HepG2 (cell line): ENCODE data around the gene ABTB2. TPM values are rescaled to one million over a fixed set of nuclear protein-coding genes. Genes with fewer than 3 reads are reported as not detected.

ENCODE experiments used
- ARNTL ChIP-seq: sonication (generic); formaldehyde crosslinking; IDR thresholded peaks from 2 replicates; pipeline ENCODE4 v1.4.0; 2020; ENCODE audit warnings: mild to moderate bottlenecking, missing genetic modification reagents
- CHD2 ChIP-seq: IDR thresholded peaks from 2 replicates; pipeline ENCODE4 v1.6.1; 2011; ENCODE audit warnings: low read depth, low read length, improper control_type of control experiment
- DNMT1 ChIP-seq: sonication (generic); formaldehyde crosslinking; IDR thresholded peaks from 2 replicates; pipeline ENCODE4 v1.5.1; 2020; ENCODE audit warnings: mild to moderate bottlenecking, missing genetic modification reagents
- ERF ChIP-seq: IDR thresholded peaks from 2 replicates; pipeline ENCODE4 v1.6.1; 2018; ENCODE audit warnings: missing biosample characterization, missing genetic modification reagents
- HES4 ChIP-seq: sonication (generic); formaldehyde crosslinking; IDR thresholded peaks from 2 replicates; pipeline ENCODE4 v1.9.0; 2021; ENCODE audit warnings: mild to moderate bottlenecking, missing genetic modification reagents, borderline replicate concordance
- HNRNPLL ChIP-seq: fragments of 200-400 bp; formaldehyde crosslinking; IDR thresholded peaks from 2 replicates; pipeline ENCODE4 v1.6.1; 2017; ENCODE audit warnings: mild to moderate bottlenecking, low read depth, low read length; ENCODE audit not compliant: poor library complexity, severe bottlenecking
- KDM1A ChIP-seq: IDR thresholded peaks from 2 replicates; pipeline ENCODE4 v1.6.1; 2016; ENCODE audit warnings: missing compliant biosample characterization
- KDM4B ChIP-seq: sonication (generic); formaldehyde crosslinking; IDR thresholded peaks from 2 replicates; pipeline ENCODE4 v1.4.0; 2020; ENCODE audit warnings: missing genetic modification reagents
- MATR3 ChIP-seq: sonication (generic); formaldehyde crosslinking; IDR thresholded peaks from 2 replicates; pipeline ENCODE4 v1.4.0; 2020; ENCODE audit warnings: missing genetic modification reagents
- RXRB ChIP-seq: IDR thresholded peaks from 2 replicates; pipeline ENCODE4 v1.6.1; 2016; ENCODE audit warnings: borderline replicate concordance, missing genetic modification reagents, missing compliant biosample characterization
- SCMH1 ChIP-seq: sonication (generic); formaldehyde crosslinking; IDR thresholded peaks from 2 replicates; pipeline ENCODE4 v1.9.0; 2021; ENCODE audit warnings: missing genetic modification reagents, mild to moderate bottlenecking, borderline replicate concordance
- TBL1XR1 ChIP-seq: fragments of 150-350 bp; IDR thresholded peaks from 2 replicates; pipeline ENCODE4 v1.6.1; 2014; ENCODE audit warnings: borderline replicate concordance, low read length; ENCODE audit not compliant: partially characterized antibody
- ZBTB38 ChIP-seq: sonication (generic); formaldehyde crosslinking; IDR thresholded peaks from 2 replicates; pipeline ENCODE4 v1.5.1; 2020; ENCODE audit warnings: mild to moderate bottlenecking, missing genetic modification reagents
- ZFP90 ChIP-seq: sonication (generic); formaldehyde crosslinking; IDR thresholded peaks from 2 replicates; pipeline ENCODE4 v1.8.0; 2022; ENCODE audit warnings: missing genetic modification reagents, mild to moderate bottlenecking, inconsistent platforms, borderline replicate concordance
- ZNF224 ChIP-seq: sonication (generic); formaldehyde crosslinking; IDR thresholded peaks from 2 replicates; pipeline ENCODE4 v1.5.0; 2020; ENCODE audit warnings: mild to moderate bottlenecking, missing genetic modification reagents
- ZNF253 ChIP-seq: sonication (generic); formaldehyde crosslinking; IDR thresholded peaks from 2 replicates; pipeline ENCODE4 v1.8.0; 2022; ENCODE audit warnings: mild to moderate bottlenecking, missing genetic modification reagents, borderline replicate concordance
- ZNF350 ChIP-seq: sonication (generic); formaldehyde crosslinking; IDR thresholded peaks from 2 replicates; pipeline ENCODE4 v1.4.0; 2020; ENCODE audit warnings: mild to moderate bottlenecking, low read depth, missing genetic modification reagents, borderline replicate concordance
- ZNF550 ChIP-seq: sonication (generic); formaldehyde crosslinking; IDR thresholded peaks from 2 replicates; pipeline ENCODE4 v1.4.0; 2020; ENCODE audit warnings: mild to moderate bottlenecking, missing genetic modification reagents, borderline replicate concordance
- ZNF652 ChIP-seq: IDR thresholded peaks from 2 replicates; pipeline ENCODE4 v1.6.1; 2016; ENCODE audit warnings: low read depth, borderline replicate concordance
- ZNF720 ChIP-seq: sonication (generic); formaldehyde crosslinking; IDR thresholded peaks from 2 replicates; pipeline ENCODE4 v1.4.0; 2020; ENCODE audit warnings: missing genetic modification reagents
- ZNF747 ChIP-seq: sonication (generic); formaldehyde crosslinking; IDR thresholded peaks from 2 replicates; pipeline ENCODE4 v1.8.1; 2023; ENCODE audit warnings: missing genetic modification reagents, mild to moderate bottlenecking, borderline replicate concordance
- polyA plus RNA-seq, 8 experiments: library from polyadenylated mRNA; depleted of rRNA in 3 of 8; stranded (reverse) in 7 of 8; unstranded in 1 of 8; fragments of >200 nt; fragmentation: Illumina TruSeq in 4 of 8; extraction: Trizol in 4 of 8; gene quantifications; 2 replicates each; pipeline versions ENCODE4 v1.2.1 to v1.2.3, GENCODE V29; 2011 to 2016; ENCODE audit warnings: low read depth in 4 of 8, missing spikeins in 1 of 8, mixed read lengths in 1 of 8; ENCODE audit not compliant: insufficient read depth in 1 of 8
- total RNA-seq, 5 experiments: library from RNA; depleted of rRNA; stranded (reverse); fragments of >200 nt; fragmentation: Illumina TruSeq; extraction: Trizol; gene quantifications; 2 replicates each; pipeline ENCODE4 v1.2.3, GENCODE V29; 2016; ENCODE audit warnings: low read depth in 1 of 5
- TF ChIP-seq, protein P1 (sequence below): sonication (generic); formaldehyde crosslinking; IDR thresholded peaks from 2 replicates; pipeline ENCODE4 v1.4.0; 2020; ENCODE audit warnings: missing genetic modification reagents, borderline replicate concordance
- TF ChIP-seq, protein P2 (sequence below): IDR thresholded peaks from 2 replicates; pipeline ENCODE4 v1.6.1; 2016; ENCODE audit warnings: missing compliant biosample characterization, missing genetic modification reagents, borderline replicate concordance
- TF ChIP-seq, protein P3 (sequence below): IDR thresholded peaks from 2 replicates; pipeline ENCODE4 v1.4.0; 2020; ENCODE audit warnings: mild to moderate bottlenecking, missing genetic modification reagents

ABTB2 gene
- total and polyA plus RNA-seq, 2 of the 13 experiments (the other 11 are each of a cell fraction or from before 2014, with no cell fraction given): 5.1 to 15.4 TPM

DNA sequence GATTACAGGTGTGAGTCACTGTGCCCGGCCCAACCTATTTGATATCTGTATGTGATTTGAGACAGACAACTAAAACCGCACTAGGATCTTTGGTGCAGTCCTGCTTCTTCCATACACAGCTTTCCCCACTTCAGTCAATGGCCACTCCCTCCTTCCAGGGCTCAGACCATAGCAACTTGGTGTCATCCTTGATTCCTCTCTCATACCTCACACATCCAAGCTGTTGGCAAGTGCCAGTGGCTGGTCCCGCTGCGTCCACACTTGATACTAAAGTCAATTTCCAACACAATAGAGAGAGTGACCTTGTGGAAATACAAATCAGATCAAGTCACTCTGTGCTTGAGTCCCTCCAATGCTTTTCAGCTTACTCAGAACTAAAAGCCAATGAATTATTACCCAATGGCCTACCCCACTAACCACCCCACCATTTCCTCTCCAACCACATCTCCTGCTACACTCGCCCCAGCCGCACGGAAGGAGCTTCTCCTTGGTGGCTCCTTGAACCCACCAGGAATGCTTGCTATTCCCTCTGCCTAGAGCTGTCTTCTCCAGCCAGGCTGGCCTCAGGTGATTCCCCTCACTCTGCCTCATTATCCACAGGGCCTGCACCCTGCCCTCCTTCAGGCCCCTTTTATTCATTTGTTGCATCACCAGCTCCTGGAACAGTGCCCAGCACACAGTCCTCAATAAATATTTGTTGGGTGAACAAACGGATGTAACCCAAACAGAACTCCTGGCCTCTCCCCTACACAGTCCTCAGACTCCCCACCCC is 12.9 kb downstream of the ABTB2 start (continued):
- TF ChIP-seq ZNF253 (CRISPR knock-in tag) (no peak), ZNF224 (CRISPR knock-in tag) (no peak), KDM1A (0 out of 2 replicates have a peak, but pooled peaks have one; percentile 9), ZNF747 (CRISPR knock-in tag) (peak; percentile 89), CHD2 (no peak), ZNF350 (peak; percentile 73), ERF (CRISPR knock-in tag) (peak; percentile 89), HNRNPLL (no peak), TBL1XR1 (peak; percentile 67), DNMT1 (no peak), ZNF720 (CRISPR knock-in tag) (no peak), KDM4B (CRISPR knock-in tag) (peak; percentile 83; the same call in 1 of the 2 replicates), ZFP90 (CRISPR knock-in tag) (no peak), ARNTL (CRISPR knock-in tag) (peak; percentile 49; the same call in 1 of the 2 replicates), RXRB (CRISPR knock-in tag) (peak; percentile 97), ZBTB38 (peak; percentile 55; the same call in 1 of the 2 replicates), HES4 (CRISPR knock-in tag) (no peak), ZNF550 (CRISPR knock-in tag) (no peak), MATR3 (CRISPR knock-in tag) (no peak), ZNF652 (CRISPR knock-in tag) (no peak; the same call in 1 of the 2 replicates), SCMH1 (CRISPR knock-in tag) (no peak)
- TF ChIP-seq, protein P1, sequence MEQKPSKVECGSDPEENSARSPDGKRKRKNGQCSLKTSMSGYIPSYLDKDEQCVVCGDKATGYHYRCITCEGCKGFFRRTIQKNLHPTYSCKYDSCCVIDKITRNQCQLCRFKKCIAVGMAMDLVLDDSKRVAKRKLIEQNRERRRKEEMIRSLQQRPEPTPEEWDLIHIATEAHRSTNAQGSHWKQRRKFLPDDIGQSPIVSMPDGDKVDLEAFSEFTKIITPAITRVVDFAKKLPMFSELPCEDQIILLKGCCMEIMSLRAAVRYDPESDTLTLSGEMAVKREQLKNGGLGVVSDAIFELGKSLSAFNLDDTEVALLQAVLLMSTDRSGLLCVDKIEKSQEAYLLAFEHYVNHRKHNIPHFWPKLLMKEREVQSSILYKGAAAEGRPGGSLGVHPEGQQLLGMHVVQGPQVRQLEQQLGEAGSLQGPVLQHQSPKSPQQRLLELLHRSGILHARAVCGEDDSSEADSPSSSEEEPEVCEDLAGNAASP: peak; percentile 93
- TF ChIP-seq, protein P2, sequence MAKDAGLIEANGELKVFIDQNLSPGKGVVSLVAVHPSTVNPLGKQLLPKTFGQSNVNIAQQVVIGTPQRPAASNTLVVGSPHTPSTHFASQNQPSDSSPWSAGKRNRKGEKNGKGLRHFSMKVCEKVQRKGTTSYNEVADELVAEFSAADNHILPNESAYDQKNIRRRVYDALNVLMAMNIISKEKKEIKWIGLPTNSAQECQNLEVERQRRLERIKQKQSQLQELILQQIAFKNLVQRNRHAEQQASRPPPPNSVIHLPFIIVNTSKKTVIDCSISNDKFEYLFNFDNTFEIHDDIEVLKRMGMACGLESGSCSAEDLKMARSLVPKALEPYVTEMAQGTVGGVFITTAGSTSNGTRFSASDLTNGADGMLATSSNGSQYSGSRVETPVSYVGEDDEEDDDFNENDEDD (CRISPR knock-in tag): no peak; the same call in 1 of the 2 replicates
- TF ChIP-seq, protein P3, sequence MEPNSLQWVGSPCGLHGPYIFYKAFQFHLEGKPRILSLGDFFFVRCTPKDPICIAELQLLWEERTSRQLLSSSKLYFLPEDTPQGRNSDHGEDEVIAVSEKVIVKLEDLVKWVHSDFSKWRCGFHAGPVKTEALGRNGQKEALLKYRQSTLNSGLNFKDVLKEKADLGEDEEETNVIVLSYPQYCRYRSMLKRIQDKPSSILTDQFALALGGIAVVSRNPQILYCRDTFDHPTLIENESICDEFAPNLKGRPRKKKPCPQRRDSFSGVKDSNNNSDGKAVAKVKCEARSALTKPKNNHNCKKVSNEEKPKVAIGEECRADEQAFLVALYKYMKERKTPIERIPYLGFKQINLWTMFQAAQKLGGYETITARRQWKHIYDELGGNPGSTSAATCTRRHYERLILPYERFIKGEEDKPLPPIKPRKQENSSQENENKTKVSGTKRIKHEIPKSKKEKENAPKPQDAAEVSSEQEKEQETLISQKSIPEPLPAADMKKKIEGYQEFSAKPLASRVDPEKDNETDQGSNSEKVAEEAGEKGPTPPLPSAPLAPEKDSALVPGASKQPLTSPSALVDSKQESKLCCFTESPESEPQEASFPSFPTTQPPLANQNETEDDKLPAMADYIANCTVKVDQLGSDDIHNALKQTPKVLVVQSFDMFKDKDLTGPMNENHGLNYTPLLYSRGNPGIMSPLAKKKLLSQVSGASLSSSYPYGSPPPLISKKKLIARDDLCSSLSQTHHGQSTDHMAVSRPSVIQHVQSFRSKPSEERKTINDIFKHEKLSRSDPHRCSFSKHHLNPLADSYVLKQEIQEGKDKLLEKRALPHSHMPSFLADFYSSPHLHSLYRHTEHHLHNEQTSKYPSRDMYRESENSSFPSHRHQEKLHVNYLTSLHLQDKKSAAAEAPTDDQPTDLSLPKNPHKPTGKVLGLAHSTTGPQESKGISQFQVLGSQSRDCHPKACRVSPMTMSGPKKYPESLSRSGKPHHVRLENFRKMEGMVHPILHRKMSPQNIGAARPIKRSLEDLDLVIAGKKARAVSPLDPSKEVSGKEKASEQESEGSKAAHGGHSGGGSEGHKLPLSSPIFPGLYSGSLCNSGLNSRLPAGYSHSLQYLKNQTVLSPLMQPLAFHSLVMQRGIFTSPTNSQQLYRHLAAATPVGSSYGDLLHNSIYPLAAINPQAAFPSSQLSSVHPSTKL: peak; percentile 99
